CD4-positive, alpha-beta T cell (primary cell): ENCODE data around the gene ACTN1. TPM values are rescaled to one million over a fixed set of nuclear protein-coding genes. Genes with fewer than 3 reads are reported as not detected.
A peak's percentile ranks its signal among the peaks of the same experiment; 100 is the strongest.

Source experiments
- ATAC-seq: fragments of 200-7000 bp; cut with Tn5 transposase; one replicate; pipeline ENCODE4 v1.10.0; 2022; ENCODE audit warnings: mild to moderate bottlenecking; ENCODE audit not compliant: poor library complexity
- CTCF ChIA-PET: fragments of 350-600 bp; sonication (Branson Sonifier 250); formaldehyde crosslinking; loops from one replicate; lab custom pipeline; 2021; ENCODE audit warnings: antibody characterized with exemption, inconsistent platforms; lab: Charles Lee
- POLR2A ChIA-PET: fragments of 350-600 bp; sonication (Branson Sonifier 250); formaldehyde crosslinking; loops from one replicate; lab custom pipeline; 2021; ENCODE audit warnings: antibody characterized with exemption, inconsistent platforms; lab: Charles Lee
- DNase-seq, 14 experiments: peaks; one replicate each; pipeline ENCODE4 v3.0.0-alpha.2; 2013 to 2020; ENCODE audit warnings: mixed read lengths in 2 of 14
- H3K27ac ChIP-seq, 2 donors: one replicate each; pipeline versions ENCODE4 v1.5.1 to v1.7.0; 2013; ENCODE audit warnings: low read length in 2 of 2, low read depth in 1 of 2, mild to moderate bottlenecking in 1 of 2
- H3K27me3 ChIP-seq, 2 experiments: 1 replicate in 1 of 2; 2 replicates in 1 of 2; pipeline versions ENCODE4 v1.6.1 to v1.7.0; 2013; ENCODE audit warnings: low read length in 2 of 2, control low read depth in 1 of 2, mild to moderate bottlenecking in 1 of 2, moderate library complexity in 1 of 2; ENCODE audit not compliant: insufficient read depth in 2 of 2, control insufficient read depth in 1 of 2
- H3K36me3 ChIP-seq: one replicate; pipeline ENCODE4 v1.6.1; 2013; ENCODE audit warnings: low read length, control low read depth; ENCODE audit not compliant: insufficient read depth
- H3K4me1 ChIP-seq: one replicate; pipeline ENCODE4 v1.6.1; 2013; ENCODE audit warnings: low read length, control low read depth; ENCODE audit not compliant: insufficient read depth
- H3K4me3 ChIP-seq: one replicate; pipeline ENCODE4 v1.5.1; 2013; ENCODE audit warnings: mild to moderate bottlenecking, low read length, moderate library complexity
- H3K9me3 ChIP-seq, 2 experiments: 1 replicate in 1 of 2; 2 replicates in 1 of 2; pipeline versions ENCODE4 v1.6.1 to v1.7.0; 2013; ENCODE audit warnings: low read length in 2 of 2, mild to moderate bottlenecking in 2 of 2, control low read depth in 1 of 2, moderate library complexity in 1 of 2; ENCODE audit not compliant: control insufficient read depth in 1 of 2, insufficient read depth in 1 of 2
- H3K27ac Mint-ChIP-seq: one replicate; pipeline ENCODE4 v1.8.0; 2020; ENCODE audit warnings: mixed read lengths
- H3K27me3 Mint-ChIP-seq: one replicate; pipeline ENCODE4 v1.8.0; 2021; ENCODE audit warnings: mixed read lengths
- H3K36me3 Mint-ChIP-seq: one replicate; pipeline ENCODE4 v1.8.0; 2021; ENCODE audit warnings: low read depth, mixed read lengths
- H3K4me1 Mint-ChIP-seq: one replicate; pipeline ENCODE4 v1.8.0; 2021; ENCODE audit warnings: low read depth, mixed read lengths
- H3K4me3 Mint-ChIP-seq: one replicate; pipeline ENCODE4 v1.8.0; 2020; ENCODE audit warnings: mild to moderate bottlenecking, mixed read lengths
- H3K9me3 Mint-ChIP-seq: one replicate; pipeline ENCODE4 v1.8.0; 2020; ENCODE audit warnings: mixed read lengths
- intact Hi-C, 2 experiments: fragments of 100-400 bp; cut with DNase I in 1 of 2; cut with micrococcal nuclease in 1 of 2; formaldehyde crosslinking; loops; one replicate each; pipeline versions ENCODE4 v1.15.1 to v1.9.0; 2023 to 2025; cut with DNase I, micrococcal nuclease
- total RNA-seq, 174 experiments: library from RNA in 2 of 174; stranded (reverse) in 2 of 174; gene quantifications; one replicate each; pipeline ENCODE4 v1.2.3 and lab custom pipeline; 2021 to 2026
- TF ChIP-seq, protein P1 (sequence below): fragments of 200-600 bp; IDR thresholded peaks from one replicate; pipeline ENCODE4 v1.8.0; 2022; ENCODE audit warnings: antibody characterized with exemption, mild to moderate bottlenecking

ACTN1 gene
- total RNA-seq, 2 experiments from 2014 or later = 128 to 143 TPM

DNA sequence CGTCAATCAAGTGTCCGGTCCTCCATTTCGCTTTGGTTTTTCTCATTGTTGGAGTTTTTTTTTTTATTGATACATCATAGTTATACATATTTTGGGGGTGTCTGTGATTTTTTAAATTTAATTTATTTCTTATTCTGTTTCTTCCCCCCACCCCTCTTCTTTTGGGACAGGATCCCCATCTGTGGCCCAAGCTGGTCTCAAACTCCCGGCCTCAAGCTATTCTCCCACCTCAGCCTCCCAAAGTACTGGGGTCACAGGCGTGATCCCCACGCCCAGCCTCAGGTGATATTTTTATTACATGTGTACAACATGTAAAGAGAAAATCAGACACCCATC lies 134.9 kb downstream of the ACTN1 start:
- no peak overlapping the region for H3K27ac ChIP-seq
- Mint-ChIP-seq H3K4me1 (peaks cover 23% of the 10 kb centered on the region), H3K9me3 (peaks cover 3% of the 10 kb centered on the region), H3K27me3 (no peaks in the 10 kb centered on the region), H3K27ac (no peak overlapping the region), H3K4me3 (no peak overlapping the region), H3K36me3 (peaks cover 4% of the 10 kb centered on the region)
- DNase-seq = no peak
- TF ChIP-seq, protein P1, sequence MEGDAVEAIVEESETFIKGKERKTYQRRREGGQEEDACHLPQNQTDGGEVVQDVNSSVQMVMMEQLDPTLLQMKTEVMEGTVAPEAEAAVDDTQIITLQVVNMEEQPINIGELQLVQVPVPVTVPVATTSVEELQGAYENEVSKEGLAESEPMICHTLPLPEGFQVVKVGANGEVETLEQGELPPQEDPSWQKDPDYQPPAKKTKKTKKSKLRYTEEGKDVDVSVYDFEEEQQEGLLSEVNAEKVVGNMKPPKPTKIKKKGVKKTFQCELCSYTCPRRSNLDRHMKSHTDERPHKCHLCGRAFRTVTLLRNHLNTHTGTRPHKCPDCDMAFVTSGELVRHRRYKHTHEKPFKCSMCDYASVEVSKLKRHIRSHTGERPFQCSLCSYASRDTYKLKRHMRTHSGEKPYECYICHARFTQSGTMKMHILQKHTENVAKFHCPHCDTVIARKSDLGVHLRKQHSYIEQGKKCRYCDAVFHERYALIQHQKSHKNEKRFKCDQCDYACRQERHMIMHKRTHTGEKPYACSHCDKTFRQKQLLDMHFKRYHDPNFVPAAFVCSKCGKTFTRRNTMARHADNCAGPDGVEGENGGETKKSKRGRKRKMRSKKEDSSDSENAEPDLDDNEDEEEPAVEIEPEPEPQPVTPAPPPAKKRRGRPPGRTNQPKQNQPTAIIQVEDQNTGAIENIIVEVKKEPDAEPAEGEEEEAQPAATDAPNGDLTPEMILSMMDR = peak; percentile 45
- POLR2A ChIA-PET = interaction anchor here (0.6 to 1.6 kb wide), 4 partner anchors 27 to 1027 kb away, joined by 3 to 7 read pairs (median 4); partner anchors contain the start of gene ZFP36L1
- no peak overlapping the region for H3K4me3 ChIP-seq
- H3K36me3 ChIP-seq = no peaks in the 10 kb centered on the region
- H3K4me1 ChIP-seq = peaks cover 17% of the 10 kb centered on the region
- intact Hi-C loops = loop anchor here (1.0 to 5.0 kb wide), 6 partner anchors 596 to 1007 kb away; no protein-coding TSS in a partner anchor
- ATAC-seq = no peak
- no peaks in the 10 kb centered on the region for H3K9me3 ChIP-seq
- CTCF ChIA-PET = interaction anchor here (0.6 to 2.0 kb wide), 33 partner anchors 15 to 1008 kb away, joined by 3 to 21 read pairs (median 4); no protein-coding TSS in a partner anchor
- H3K27me3 ChIP-seq = no peaks in the 10 kb centered on the region

DNA sequence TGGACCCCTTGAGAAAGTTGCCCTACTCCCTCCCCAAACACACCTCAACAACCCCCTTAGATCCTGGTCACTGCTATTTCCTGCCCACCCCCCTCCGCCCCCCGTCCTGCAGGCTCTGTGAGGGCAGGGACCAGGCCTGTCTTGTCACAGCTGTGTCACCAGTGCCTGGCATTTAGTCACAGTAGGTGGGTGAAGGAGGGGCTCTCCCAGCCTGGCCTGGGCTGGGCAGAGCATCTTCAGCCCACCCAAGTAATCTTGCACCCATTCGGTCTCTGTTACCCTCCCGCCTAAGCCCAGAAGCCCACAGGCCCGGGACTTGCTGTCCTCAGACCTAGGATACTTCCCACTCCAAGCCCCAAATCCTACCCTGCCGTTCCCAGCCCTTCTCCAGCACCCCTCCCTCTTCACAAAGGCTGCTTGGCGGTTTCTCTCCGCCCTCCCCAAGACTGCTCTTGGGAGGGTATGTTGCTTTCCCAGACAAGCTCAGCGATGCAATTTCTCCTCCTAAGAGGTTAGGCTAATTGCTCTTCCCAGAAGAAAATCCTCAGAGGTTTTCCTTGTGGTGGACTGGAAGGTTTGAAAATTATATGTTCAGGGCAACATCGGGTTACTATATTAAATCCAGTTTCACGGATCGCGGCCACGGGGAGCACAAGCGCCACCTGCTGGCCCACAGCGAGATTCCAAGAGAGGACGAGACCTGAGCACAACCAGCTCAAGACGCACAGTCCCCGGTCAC lies 135.5 kb downstream of the ACTN1 start:
- DNase-seq (peak; percentile 56 to 86 (median 73)), ATAC-seq (peak; percentile 85)
- Mint-ChIP-seq H3K9me3 (peaks cover 3% of the 10 kb centered on the region), H3K4me1 (peaks cover 23% of the 10 kb centered on the region), H3K27ac (no peak overlapping the region), H3K27me3 (no peaks in the 10 kb centered on the region), H3K36me3 (peaks cover 7% of the 10 kb centered on the region), H3K4me3 (peak overlapping the region; percentile 28)
- H3K4me3 ChIP-seq = no peak overlapping the region
- no peak overlapping the region for H3K27ac ChIP-seq
- ChIA-PET POLR2A (interaction anchor here (0.6 to 1.6 kb wide), 5 partner anchors 27 to 1027 kb away, joined by 3 to 7 read pairs (median 3); partner anchors contain the start of gene ZFP36L1), CTCF (interaction anchor here (0.6 to 2.0 kb wide), 33 partner anchors 15 to 1008 kb away, joined by 3 to 21 read pairs (median 4); no protein-coding TSS in a partner anchor)
- TF ChIP-seq, protein P1 = peak; percentile 94
- peaks cover 0 to 2% of the 10 kb centered on the region in 2 experiments for H3K9me3 ChIP-seq
- H3K4me1 ChIP-seq = peaks cover 17% of the 10 kb centered on the region
- intact Hi-C loops = loop anchor here (1.0 to 5.0 kb wide), 6 partner anchors 595 to 1007 kb away; no protein-coding TSS in a partner anchor
- no peaks in the 10 kb centered on the region for H3K27me3 ChIP-seq
- no peaks in the 10 kb centered on the region for H3K36me3 ChIP-seq

DNA sequence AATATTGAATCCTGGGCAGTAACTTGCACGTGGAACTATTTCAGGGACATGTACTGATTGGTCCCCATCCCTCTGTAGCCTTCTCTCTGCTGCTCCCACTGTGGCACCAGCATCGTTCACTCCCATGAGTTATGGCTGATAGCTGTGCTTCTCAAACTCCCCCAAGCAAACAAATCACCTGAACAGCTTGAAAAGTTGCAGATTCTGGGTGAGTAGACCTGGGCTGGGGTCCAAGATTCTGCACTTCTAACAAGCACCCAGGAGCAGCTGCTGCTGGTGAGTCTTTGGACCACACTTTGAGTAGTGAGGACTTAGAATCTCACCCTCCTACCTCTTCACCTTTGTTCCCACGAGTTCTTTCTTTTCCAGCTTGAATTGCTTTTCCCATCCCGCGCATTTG lies 136.8 kb downstream of the ACTN1 start:
- intact Hi-C loops = loop anchor here in 1 of 2 experiments (5.0 kb wide), 1 partner anchor 960 kb away; no protein-coding TSS in a partner anchor
- ChIA-PET POLR2A (no interaction called here), CTCF (no interaction called here)
- H3K27ac ChIP-seq = no peak overlapping the region
- no peaks in the 10 kb centered on the region for H3K36me3 ChIP-seq
- H3K27ac Mint-ChIP-seq = no peak overlapping the region
- ATAC-seq (no peak), DNase-seq (no peak)
- H3K27me3 ChIP-seq = no peaks in the 10 kb centered on the region
- no peak overlapping the region for H3K4me3 Mint-ChIP-seq
- peaks cover 9% of the 10 kb centered on the region for H3K36me3 Mint-ChIP-seq
- H3K27me3 Mint-ChIP-seq = no peaks in the 10 kb centered on the region
- H3K4me3 ChIP-seq = no peak overlapping the region
- peaks cover 4% of the 10 kb centered on the region for H3K9me3 Mint-ChIP-seq
- peaks cover 17% of the 10 kb centered on the region for H3K4me1 ChIP-seq
- peaks cover 23% of the 10 kb centered on the region for H3K4me1 Mint-ChIP-seq
- TF ChIP-seq, protein P1 = no peak
- H3K9me3 ChIP-seq = peaks cover 1 to 7% of the 10 kb centered on the region in 2 experiments
